ENCODE measurements around the gene PCCA.

PCCA gene

GRCh38 chr13:100392709-100393630 is 304.1 kb downstream of the PCCA start:
- TF ChIP-seq CTCF (conservative IDR thresholded peaks at IDR 0.05; ENCODE audit: low read depth, low read length): peak; percentile 10
- no peak overlapping the region for H3K4me3 ChIP-seq (ENCODE audit: low read depth, low read length)
- peak; percentile 100 for DNase-seq (ENCODE audit: low read depth)

GRCh38 chr13:100394005-100394695 is 305.3 kb downstream of the PCCA start:
- DNase-seq (ENCODE audit: low read depth): peak; percentile 85
- no peak for TF ChIP-seq CTCF (conservative IDR thresholded peaks at IDR 0.05; ENCODE audit: low read depth, low read length)
- no peak overlapping the region for H3K4me3 ChIP-seq (ENCODE audit: low read depth, low read length)

- no peak for TF ChIP-seq CTCF (conservative IDR thresholded peaks at IDR 0.05; ENCODE audit: low read depth, low read length)
- H3K4me3 ChIP-seq (ENCODE audit: low read depth, low read length): no peak overlapping the region
- no peak for DNase-seq (ENCODE audit: low read depth)
Observed at GRCh38 chr13:100395698-100396373, 306.9 kb downstream of the PCCA start.

GRCh38 chr13:100396776-100397175 is 307.9 kb downstream of the PCCA start:
- H3K4me3 ChIP-seq (ENCODE audit: low read depth, low read length): no peak overlapping the region
- DNase-seq (ENCODE audit: low read depth): no peak
- no peak for TF ChIP-seq CTCF (conservative IDR thresholded peaks at IDR 0.05; ENCODE audit: low read depth, low read length)

GRCh38 chr13:100397627-100398026 is 308.7 kb downstream of the PCCA start:
- no peak for TF ChIP-seq CTCF (conservative IDR thresholded peaks at IDR 0.05; ENCODE audit: low read depth, low read length)
- no peak for DNase-seq (ENCODE audit: low read depth)
- H3K4me3 ChIP-seq (ENCODE audit: low read depth, low read length): no peak overlapping the region

- DNase-seq (ENCODE audit: low read depth): no peak
- H3K4me3 ChIP-seq (ENCODE audit: low read depth, low read length): no peak overlapping the region
- TF ChIP-seq CTCF (conservative IDR thresholded peaks at IDR 0.05; ENCODE audit: low read depth, low read length): no peak
Observed at GRCh38 chr13:100398360-100398759, 309.5 kb downstream of the PCCA start.
